IMR-90 (cell line): ENCODE measurements around the gene CEBPZ. TPM values are rescaled to one million over a fixed set of nuclear protein-coding genes. Genes with fewer than 3 reads are reported as not detected.

Experiments used
- ATAC-seq: fragments of 200-7000 bp; cut with Tn5 transposase; 2 replicates; pipeline ENCODE4 v1.9.1; 2020; ENCODE audit warnings: low read depth, mild to moderate bottlenecking, moderate library complexity
- BruUV-seq: library from RNA; stranded (reverse); fragments of 400-500 nt; replicated peaks from 2 replicates; lab custom pipeline; 2021; lab: Mats Ljungman, UMichigan
- CTCF ChIA-PET: fragments of 300-600 bp; formaldehyde crosslinking; extraction: SDS; loops from one replicate; lab custom pipeline; 2021; ENCODE audit warnings: antibody characterized with exemption; lab: Yijun Ruan, JAX
- POLR2A ChIA-PET: fragments of 300-600 bp; sonication (Branson Sonifier 250); formaldehyde crosslinking; loops from one replicate; lab custom pipeline; 2022; ENCODE audit warnings: antibody characterized with exemption; ENCODE audit not compliant: unreplicated experiment; lab: Charles Lee
- DNase-seq: peaks from one replicate; pipeline ENCODE4 v3.0.0; 2013
- H2AFZ ChIP-seq: replicated peaks from 2 replicates; pipeline ENCODE3; 2013; ENCODE audit warnings: low read length, mild to moderate bottlenecking; ENCODE audit not compliant: poor library complexity
- H2AK5ac ChIP-seq: 2 replicates; pipeline ENCODE4 v1.6.1; 2013; ENCODE audit warnings: low read depth, low read length, inconsistent platforms
- H2AK9ac ChIP-seq: replicated peaks from 2 replicates; pipeline ENCODE3; 2013; ENCODE audit warnings: mild to moderate bottlenecking, low read depth, low read length, moderate library complexity; ENCODE audit not compliant: poor library complexity
- H2BK120ac ChIP-seq: 2 replicates; pipeline ENCODE4 v1.6.1; 2013; ENCODE audit warnings: low read depth, low read length, inconsistent platforms
- H2BK15ac ChIP-seq: 3 replicates; pipeline ENCODE4 v1.6.1; 2013; ENCODE audit warnings: low read depth, low read length, inconsistent platforms
- H2BK20ac ChIP-seq: 2 replicates; pipeline ENCODE4 v1.6.1; 2013; ENCODE audit warnings: low read depth, mild to moderate bottlenecking, inconsistent platforms, low read length, moderate library complexity
- H2BK5ac ChIP-seq: 2 replicates; pipeline ENCODE4 v1.6.1; 2013; ENCODE audit warnings: mild to moderate bottlenecking, low read depth, low read length, inconsistent platforms; ENCODE audit not compliant: poor library complexity, severe bottlenecking
- H3K14ac ChIP-seq: replicated peaks from 2 replicates; pipeline ENCODE4 v1.6.1; 2013; ENCODE audit warnings: low read depth, low read length, inconsistent platforms
- H3K18ac ChIP-seq: 2 replicates; pipeline ENCODE4 v1.6.1; 2013; ENCODE audit warnings: low read depth, low read length, control low read depth
- H3K23ac ChIP-seq: 2 replicates; pipeline ENCODE4 v1.6.1; 2013; ENCODE audit warnings: low read depth, low read length, inconsistent platforms
- H3K27ac ChIP-seq: 2 replicates; pipeline ENCODE4 v1.5.1; 2013; ENCODE audit warnings: mild to moderate bottlenecking, control low read depth, low read length; ENCODE audit not compliant: insufficient read depth
- H3K27me3 ChIP-seq: 2 replicates; pipeline ENCODE4 v1.6.1; 2013; ENCODE audit warnings: low read length; ENCODE audit not compliant: control insufficient read depth, insufficient read depth
- H3K36me3 ChIP-seq: 2 replicates; pipeline ENCODE4 v1.6.1; 2013; ENCODE audit warnings: low read length, mixed read lengths; ENCODE audit not compliant: control insufficient read depth, insufficient read depth
- H3K4ac ChIP-seq: 2 replicates; pipeline ENCODE4 v1.6.1; 2013; ENCODE audit warnings: low read depth, low read length, inconsistent platforms
- H3K4me1 ChIP-seq: 2 replicates; pipeline ENCODE4 v1.6.1; 2013; ENCODE audit warnings: low read length, mixed read lengths; ENCODE audit not compliant: control insufficient read depth, insufficient read depth
- H3K4me2 ChIP-seq: 2 replicates; pipeline ENCODE4 v1.6.1; 2013; ENCODE audit warnings: low read depth, mild to moderate bottlenecking, control low read depth, low read length, moderate library complexity
- H3K4me3 ChIP-seq: 2 replicates; pipeline ENCODE4 v1.5.1; 2013; ENCODE audit warnings: low read depth, mild to moderate bottlenecking, control low read depth, low read length, moderate library complexity; ENCODE audit not compliant: insufficient read depth
- H3K56ac ChIP-seq: 2 replicates; pipeline ENCODE4 v1.6.1; 2013; ENCODE audit warnings: low read length, inconsistent platforms; ENCODE audit not compliant: insufficient read depth; ENCODE audit errors: extremely low read depth
- H3K79me1 ChIP-seq, 2 experiments: 2 replicates each; pipeline ENCODE4 v1.6.1; 2013; ENCODE audit warnings: low read length in 2 of 2, inconsistent platforms in 1 of 2, low read depth in 1 of 2
- H3K9ac ChIP-seq: 2 replicates; pipeline ENCODE4 v1.6.1; 2013; ENCODE audit warnings: low read depth, low read length, control low read depth
- H3K9me1 ChIP-seq: 2 replicates; pipeline ENCODE4 v1.6.1; 2013; ENCODE audit warnings: low read length, inconsistent platforms; ENCODE audit not compliant: insufficient read depth
- H3K9me3 ChIP-seq: 2 replicates; pipeline ENCODE4 v1.6.1; 2013; ENCODE audit warnings: low read length; ENCODE audit not compliant: control insufficient read depth, insufficient read depth
- H4K20me1 ChIP-seq: 2 replicates; pipeline ENCODE4 v1.6.1; 2013; ENCODE audit warnings: low read length, inconsistent platforms; ENCODE audit not compliant: insufficient read depth
- H4K5ac ChIP-seq: 2 replicates; pipeline ENCODE4 v1.6.1; 2013; ENCODE audit warnings: mild to moderate bottlenecking, low read depth, low read length, control low read depth
- H4K8ac ChIP-seq, 2 experiments: 2 replicates each; pipeline ENCODE4 v1.6.1; 2013; ENCODE audit warnings: low read depth in 2 of 2, low read length in 2 of 2, control low read depth in 1 of 2, inconsistent platforms in 1 of 2
- H4K91ac ChIP-seq: 2 replicates; pipeline ENCODE4 v1.6.1; 2013; ENCODE audit warnings: low read depth, low read length, inconsistent platforms; ENCODE audit not compliant: insufficient read depth
- CEBPB ChIP-seq: IDR thresholded peaks from 2 replicates; pipeline ENCODE4 v1.6.1; 2012; ENCODE audit warnings: low read depth, low read length, improper control_type of control experiment
- MXI1 ChIP-seq: IDR thresholded peaks from 2 replicates; pipeline ENCODE4 v1.6.1; 2012; ENCODE audit warnings: low read depth, mild to moderate bottlenecking, low read length, moderate library complexity, borderline replicate concordance
- RAD21 ChIP-seq: IDR thresholded peaks from 2 replicates; pipeline ENCODE4 v1.6.1; 2012; ENCODE audit warnings: low read length, improper control_type of control experiment
- SMC3 ChIP-seq: fragments of 150-350 bp; IDR thresholded peaks from 2 replicates; pipeline ENCODE4 v1.6.1; 2016; ENCODE audit warnings: low read depth, mild to moderate bottlenecking, antibody characterized with exemption, low read length, moderate library complexity
- WGBS, 2 experiments: methylation state at CpG; one replicate each; pipeline versions ENCODE4 v1.1.5 to v1.1.7; 2013; ENCODE audit warnings: missing lambda C conversion rate in 2 of 2; ENCODE audit not compliant: insufficient read length in 1 of 2; ENCODE audit errors: extremely low coverage in 2 of 2; 5-methylcytosine and 5-hydroxymethylcytosine counted together
- dilution Hi-C: fragments of 300-500 bp; cut with HindIII; formaldehyde crosslinking; loops from one replicate; pipeline ENCODE4 v1.14.3; 2018; ENCODE audit warnings: low sequenced_read_pairs; ENCODE audit not compliant: unreplicated experiment
- in situ Hi-C: fragments of 300-500 bp; cut with MboI; formaldehyde crosslinking; loops from 3 replicates; pipeline ENCODE4 v1.14.3; 2019; ENCODE audit warnings: low sequenced_read_pairs, inconsistent platforms, mixed read lengths
- intact Hi-C: fragments of 100-400 bp; cut with micrococcal nuclease; formaldehyde crosslinking; loops from 2 replicates; pipeline ENCODE4 v1.10.0; 2022
- polyA plus RNA-seq, 3 experiments: library from polyadenylated mRNA; depleted of rRNA; stranded (reverse); fragments of >200 nt; gene quantifications; 2 replicates each; pipeline ENCODE4 v1.2.3, GENCODE V29; 2012; ENCODE audit warnings: low replicate concordance in 1 of 3
- total RNA-seq: library from RNA; depleted of rRNA; stranded (reverse); fragments of >200 nt; gene quantifications from 2 replicates; pipeline ENCODE4 v1.2.3, GENCODE V29; 2012

The CEBPZ gene
- total and polyA plus RNA-seq, 2 of the 4 experiments (the other 2 are of a cell fraction), result 9.4 to 33.3 TPM

GRCh38 chr2:37173741-37174140 lies 57.7 kb downstream of the CEBPZ start:
- no peaks in the 10 kb centered on the region for H3K36me3 ChIP-seq
- in situ Hi-C loops, result loop anchor here (25.0 kb wide), 1 partner anchor 714 kb away; no protein-coding TSS in a partner anchor
- WGBS, 2 experiments, result 43% methylated on average over 1 of the region's 1 CpG; no CpG with 5 or more reads in 1 of the 2 experiments
- no peaks in the 10 kb centered on the region for H3K9me3 ChIP-seq
- no peak overlapping the region for H2BK15ac ChIP-seq
- no peak overlapping the region for H3K4ac ChIP-seq
- H2BK120ac ChIP-seq, result no peak overlapping the region
- H4K8ac ChIP-seq, result no peak overlapping the region
- H3K14ac ChIP-seq, result no peak overlapping the region
- H3K4me2 ChIP-seq, result no peak overlapping the region
- no peak overlapping the region for H2BK20ac ChIP-seq
- no peaks in the 10 kb centered on the region for H3K79me1 ChIP-seq
- DNase-seq (no peak), ATAC-seq (no peak)
- intact Hi-C loops, result no loop called here
- H3K18ac ChIP-seq, result no peak overlapping the region
- no peak overlapping the region for H2BK5ac ChIP-seq
- no peak overlapping the region for H3K9ac ChIP-seq
- H2AK5ac ChIP-seq, result no peak overlapping the region
- BruUV-seq, result no TSS peak
- H3K9me1 ChIP-seq, result no peaks in the 10 kb centered on the region
- H3K4me3 ChIP-seq, result no peak overlapping the region
- H3K27me3 ChIP-seq, result no peaks in the 10 kb centered on the region
- H2AK9ac ChIP-seq, result no peak overlapping the region
- H3K23ac ChIP-seq, result no peak overlapping the region
- H4K91ac ChIP-seq, result no peak overlapping the region
- H3K56ac ChIP-seq, result no peak overlapping the region
- H4K5ac ChIP-seq, result no peak overlapping the region
- H3K27ac ChIP-seq, result no peak overlapping the region
- no peaks in the 10 kb centered on the region for H4K20me1 ChIP-seq
- dilution Hi-C loops, result no loop called here
- TF ChIP-seq CEBPB (no peak), SMC3 (no peak), RAD21 (no peak), MXI1 (no peak)
- CTCF ChIA-PET, result no interaction called here
- POLR2A ChIA-PET, result interaction anchor here (0.6 kb wide), 1 partner anchor 39 kb away, joined by 3 read pairs; no protein-coding TSS in a partner anchor
- no peak overlapping the region for H2AFZ ChIP-seq
- no peaks in the 10 kb centered on the region for H3K4me1 ChIP-seq
